ENCODE results near the gene EFCAB12. TPM values are rescaled to one million over a fixed set of nuclear protein-coding genes. Genes with fewer than 3 reads are reported as not detected.
"Not testable (repeated sequence)": the region's sequence is repeated elsewhere in the genome, so short reads cannot be mapped to it uniquely, and the experiment has no call there.

The EFCAB12 gene
- total RNA-seq, 3 donors from 2014 or later (not counting 1 experiment from before 2014, with no cell fraction given): 0.94 to 3.3 (median 1.4) TPM

DNA sequence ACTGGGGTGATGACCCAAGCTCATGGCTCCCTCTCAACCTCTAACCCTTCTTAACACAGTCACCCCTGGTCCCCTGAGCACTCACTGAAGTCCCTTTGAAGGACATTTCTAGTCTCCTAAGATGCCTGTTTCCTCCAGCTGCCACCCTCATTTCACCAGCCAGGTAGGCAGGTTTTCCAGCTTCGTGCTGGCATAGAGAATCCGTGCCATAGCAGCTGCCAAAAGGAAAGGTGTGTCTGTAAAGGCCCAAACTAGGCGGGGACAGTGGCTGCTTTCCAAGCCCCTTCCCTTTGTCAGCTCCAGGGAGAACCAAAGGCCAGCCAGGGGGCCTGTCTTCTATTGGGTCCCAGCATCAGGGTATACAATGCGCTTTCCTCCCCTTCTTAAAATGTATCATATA lies 36.9 kb downstream of the EFCAB12 start:
- not testable (repeated sequence) for H3K4me3 ChIP-seq (ENCODE audit: low read length); ATAC-seq

GRCh38 chr3:129389572-129389937 lies 38.9 kb downstream of the EFCAB12 start:
- H3K9me3 ChIP-seq (ENCODE audit: control insufficient read depth, insufficient read depth, low read length): no peaks in the 10 kb centered on the region
- H3K4me1 Mint-ChIP-seq: peaks cover 0 to 7% of the 10 kb centered on the region in 2 donors
- H3K36me3 Mint-ChIP-seq: peaks cover 7% of the 10 kb centered on the region
- TF ChIP-seq CTCF (IDR thresholded peaks at IDR 0.05): no peak
- intact Hi-C loops (cut with micrococcal nuclease): no loop called here
- ATAC-seq (no peak), DNase-seq (no peak)
- no peak overlapping the region for H3K4me3 ChIP-seq (ENCODE audit: low read length)
- no peak overlapping the region for H3K4me3 Mint-ChIP-seq
- no peak overlapping the region for H3K27ac Mint-ChIP-seq
- no peak overlapping the region for H3K27ac ChIP-seq (ENCODE audit: low read length)
- peaks cover 36% of the 10 kb centered on the region for H3K36me3 ChIP-seq (ENCODE audit: control insufficient read depth, insufficient read depth, low read length)
- H3K9me3 Mint-ChIP-seq: no peaks in the 10 kb centered on the region
- H3K27me3 Mint-ChIP-seq (ENCODE audit: low read depth in 2 of 2): no peaks in the 10 kb centered on the region
- 86% methylated on average over 3 of the region's 3 CpGs for WGBS (ENCODE audit: insufficient coverage)
- H3K27me3 ChIP-seq (ENCODE audit: control insufficient read depth, insufficient read depth, low read length): no peaks in the 10 kb centered on the region
- H3K4me1 ChIP-seq (ENCODE audit: control insufficient read depth, insufficient read depth, low read length): no peaks in the 10 kb centered on the region

More for the DNA sequence above, 36.9 kb downstream of the EFCAB12 start:
- Mint-ChIP-seq H3K27ac (peak overlapping the region in 1 of 2 donors; percentile 45), H3K4me1 (peaks cover 6 to 22% of the 10 kb centered on the region in 2 donors)
- H3K27me3 Mint-ChIP-seq (ENCODE audit: low read depth in 2 of 2); H3K9me3 ChIP-seq (ENCODE audit: control insufficient read depth, insufficient read depth, low read length); H3K27ac ChIP-seq (ENCODE audit: low read length); intact Hi-C loops (cut with micrococcal nuclease); H3K36me3 Mint-ChIP-seq; H3K4me3 Mint-ChIP-seq; H3K9me3 Mint-ChIP-seq; H3K4me1 ChIP-seq (ENCODE audit: control insufficient read depth, insufficient read depth, low read length); H3K27me3 ChIP-seq (ENCODE audit: control insufficient read depth, insufficient read depth, low read length); DNase-seq: not testable (repeated sequence)
- peaks cover 41% of the 10 kb centered on the region for H3K36me3 ChIP-seq (ENCODE audit: control insufficient read depth, insufficient read depth, low read length)
- WGBS (ENCODE audit: insufficient coverage): 100% methylated on average over 3 of the region's 4 CpGs

DNA sequence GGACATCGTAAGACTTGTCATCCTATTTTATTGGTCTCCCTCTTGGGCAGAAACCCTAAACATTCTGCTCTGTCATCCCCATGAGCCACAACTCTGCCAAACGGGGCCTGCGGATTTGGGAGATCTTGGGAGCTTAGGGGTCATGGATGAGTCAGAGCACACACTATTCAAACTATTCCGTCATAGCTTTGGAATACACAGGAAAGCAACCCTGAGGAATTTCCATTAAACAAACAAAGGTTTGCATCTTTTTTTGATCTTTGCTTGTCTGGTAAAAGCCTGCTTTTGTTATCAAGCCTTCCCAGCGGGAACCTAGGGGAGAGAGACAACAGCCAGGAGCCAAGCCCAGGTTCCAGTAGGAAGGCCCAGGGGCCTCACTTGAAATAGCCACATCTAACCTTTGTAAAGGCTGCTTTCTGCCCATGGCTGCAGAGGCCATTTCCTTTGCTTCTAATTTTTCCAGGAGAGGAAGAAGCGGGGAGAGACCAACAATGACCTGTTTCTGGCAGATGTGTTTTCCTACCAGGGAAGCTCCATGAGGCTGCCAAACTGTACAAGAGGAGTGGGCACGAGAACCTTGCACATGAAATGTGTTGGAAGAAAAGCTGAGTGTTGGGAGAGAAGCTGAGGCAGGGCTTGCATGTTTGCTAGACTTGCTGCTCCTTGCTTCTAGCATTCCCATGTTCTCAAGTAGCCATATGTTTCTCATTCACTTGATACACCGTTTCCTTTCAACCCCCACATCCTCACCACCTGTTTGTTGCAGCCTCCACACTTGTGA lies 39.5 kb downstream of the EFCAB12 start:
- ATAC-seq; H3K4me1 Mint-ChIP-seq; H3K27ac Mint-ChIP-seq; H3K9me3 Mint-ChIP-seq; H3K4me3 ChIP-seq (ENCODE audit: low read length); H3K36me3 Mint-ChIP-seq; H3K9me3 ChIP-seq (ENCODE audit: control insufficient read depth, insufficient read depth, low read length); H3K4me3 Mint-ChIP-seq; H3K27ac ChIP-seq (ENCODE audit: low read length); H3K4me1 ChIP-seq (ENCODE audit: control insufficient read depth, insufficient read depth, low read length); H3K27me3 ChIP-seq (ENCODE audit: control insufficient read depth, insufficient read depth, low read length); intact Hi-C loops (cut with micrococcal nuclease); DNase-seq; H3K27me3 Mint-ChIP-seq (ENCODE audit: low read depth in 2 of 2): not testable (repeated sequence)
- 99% methylated on average over 6 of the region's 8 CpGs for WGBS (ENCODE audit: insufficient coverage)
- H3K36me3 ChIP-seq (ENCODE audit: control insufficient read depth, insufficient read depth, low read length): peaks cover 36% of the 10 kb centered on the region

- no peak overlapping the region for H3K4me3 ChIP-seq (ENCODE audit: low read length)
- H3K27me3 ChIP-seq (ENCODE audit: control insufficient read depth, insufficient read depth, low read length): no peaks in the 10 kb centered on the region
- H3K36me3 Mint-ChIP-seq: peaks cover 7% of the 10 kb centered on the region
- ATAC-seq: no peak
- H3K27me3 Mint-ChIP-seq (ENCODE audit: low read depth in 2 of 2): no peaks in the 10 kb centered on the region
- H3K36me3 ChIP-seq (ENCODE audit: control insufficient read depth, insufficient read depth, low read length): peaks cover 32% of the 10 kb centered on the region
- no peaks in the 10 kb centered on the region for H3K4me1 ChIP-seq (ENCODE audit: control insufficient read depth, insufficient read depth, low read length)
- no peaks in the 10 kb centered on the region for H3K9me3 ChIP-seq (ENCODE audit: control insufficient read depth, insufficient read depth, low read length)
- peaks cover 0 to 5% of the 10 kb centered on the region in 2 donors for H3K4me1 Mint-ChIP-seq
- H3K9me3 Mint-ChIP-seq: no peaks in the 10 kb centered on the region
- H3K27ac ChIP-seq (ENCODE audit: low read length): no peak overlapping the region
- intact Hi-C loops (cut with micrococcal nuclease): no loop called here
- H3K4me3 Mint-ChIP-seq: no peak overlapping the region
- H3K27ac Mint-ChIP-seq: no peak overlapping the region
- no peak for TF ChIP-seq CTCF (IDR thresholded peaks at IDR 0.05)
- 97% methylated on average over 5 of the region's 5 CpGs for WGBS (ENCODE audit: insufficient coverage)
- no peak for DNase-seq
These were observed 40.9 kb downstream of the EFCAB12 start for GRCh38 chr3:129387487-129387886.

Data from natural killer cell (primary cell).